ENCODE measurements around the gene FAM8A1. TPM values are rescaled to one million over a fixed set of nuclear protein-coding genes. Genes with fewer than 3 reads are reported as not detected.

FAM8A1 gene
- polyA plus RNA-seq, 1 donor: 26.0 TPM

DNA sequence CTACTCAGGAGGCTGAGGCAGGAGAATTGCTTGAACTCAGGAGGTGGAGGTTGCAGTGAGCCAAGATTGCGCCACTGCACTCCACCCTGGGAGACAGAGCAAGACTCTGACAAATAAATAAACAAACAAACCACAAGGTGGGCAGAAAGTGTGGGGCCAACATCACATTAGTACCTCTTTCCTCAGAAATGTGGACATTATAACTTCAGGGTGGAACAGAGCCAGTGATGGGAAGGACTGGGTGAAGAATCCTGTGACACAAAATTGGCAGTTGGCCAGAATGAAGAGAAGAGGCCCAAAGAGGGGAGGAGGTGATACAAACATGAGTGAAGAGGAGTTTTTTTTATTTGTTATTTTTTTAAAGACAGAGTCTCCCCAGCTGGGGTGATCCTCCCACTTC is 56.0 kb downstream of the FAM8A1 start:
- no peak for DNase-seq (ENCODE audit: low read depth)

DNA sequence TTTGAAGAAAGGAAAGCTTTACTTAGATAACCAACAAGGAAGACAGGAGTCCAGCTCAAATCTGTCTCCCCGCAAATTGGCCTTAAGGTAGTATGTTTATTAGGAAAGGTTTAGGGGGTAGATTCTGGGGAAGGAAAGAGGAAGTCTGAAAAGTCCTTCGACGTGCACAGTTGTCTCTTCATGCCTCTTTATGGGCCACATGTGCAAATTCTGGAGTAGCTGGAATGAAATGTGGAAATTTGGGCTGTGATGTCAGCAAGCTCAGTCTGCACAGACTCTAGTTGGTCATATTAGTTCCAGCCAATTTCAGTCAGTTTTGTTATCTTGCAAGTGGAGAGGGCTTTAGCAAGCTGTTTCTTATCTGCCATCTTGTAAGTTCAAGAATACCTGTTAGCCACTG is 56.5 kb downstream of the FAM8A1 start:
- no peak for DNase-seq (ENCODE audit: low read depth)

Other genes starting within 250 kb of the FAM8A1 start
- gene CAP2, start 206.7 kb upstream of the FAM8A1 start, polyA plus RNA-seq (ENCODE audit: insufficient read length): 203 TPM
- gene NUP153, start 106.6 kb downstream of the FAM8A1 start, polyA plus RNA-seq (ENCODE audit: insufficient read length): 26.1 TPM